Measurements from ENCODE around the gene GCH1. TPM values are rescaled to one million over a fixed set of nuclear protein-coding genes. Genes with fewer than 3 reads are reported as not detected.
"Not testable (repeated sequence)": the region's sequence is repeated elsewhere in the genome, so short reads cannot be mapped to it uniquely, and the experiment has no call there.

GCH1 gene
- total and polyA plus RNA-seq, 4 donors: 3.4 to 4.6 (median 4.1) TPM

DNA sequence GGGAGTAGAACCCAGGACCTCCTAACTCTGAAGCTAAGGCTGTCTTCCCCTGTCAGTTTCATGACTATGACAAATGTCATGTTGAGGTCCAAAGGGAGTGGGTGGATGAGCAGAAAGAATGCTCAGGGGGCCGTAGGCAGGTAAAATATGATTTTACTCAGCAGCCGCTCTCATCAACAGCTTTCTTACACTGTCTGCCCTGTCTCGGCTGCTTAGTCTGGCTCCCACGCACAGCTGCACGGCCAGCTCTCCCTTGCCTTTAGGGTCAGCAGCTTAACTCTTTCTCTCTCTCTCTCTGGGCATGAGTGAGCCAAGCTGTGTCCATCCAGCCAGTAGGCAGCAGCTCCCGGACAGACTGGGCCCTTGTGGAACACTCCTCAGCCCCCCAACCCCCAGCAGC, 95.2 kb downstream of the GCH1 start:
- Histone ChIP-seq H3K9me3 (ENCODE audit: control insufficient read depth, insufficient read depth, low read length) (no peaks in the 10 kb centered on the region), H3K4me3 (ENCODE audit: low read depth, low read length) (no peak overlapping the region), H3K36me3 (ENCODE audit: control insufficient read depth, insufficient read depth, low read length) (no peaks in the 10 kb centered on the region), H3K27me3 (ENCODE audit: control insufficient read depth, insufficient read depth, low read length) (peaks cover 4% of the 10 kb centered on the region), H3K27ac (ENCODE audit: low read depth, low read length) (no peak overlapping the region), H3K4me1 (ENCODE audit: control insufficient read depth, insufficient read depth, low read length) (peaks cover 14% of the 10 kb centered on the region)
- WGBS (ENCODE audit: insufficient coverage): 64% methylated on average over 5 of the region's 6 CpGs
- DNase-seq (ENCODE audit: low read depth in 4 of 6, low spot score in 6 of 6): no peak

GRCh38 chr14:54806616-54807015, 96.0 kb downstream of the GCH1 start:
- no peak for DNase-seq (ENCODE audit: low read depth in 4 of 6, low spot score in 6 of 6)
- no peak overlapping the region for H3K4me3 ChIP-seq (ENCODE audit: low read depth, low read length)
- H3K9me3 ChIP-seq (ENCODE audit: control insufficient read depth, insufficient read depth, low read length): no peaks in the 10 kb centered on the region
- H3K36me3 ChIP-seq (ENCODE audit: control insufficient read depth, insufficient read depth, low read length): no peaks in the 10 kb centered on the region
- H3K4me1 ChIP-seq (ENCODE audit: control insufficient read depth, insufficient read depth, low read length): peaks cover 14% of the 10 kb centered on the region
- WGBS (ENCODE audit: insufficient coverage): 61% methylated on average over 4 of the region's 10 CpGs
- no peak overlapping the region for H3K27ac ChIP-seq (ENCODE audit: low read depth, low read length)
- H3K27me3 ChIP-seq (ENCODE audit: control insufficient read depth, insufficient read depth, low read length): peaks cover 4% of the 10 kb centered on the region

DNA sequence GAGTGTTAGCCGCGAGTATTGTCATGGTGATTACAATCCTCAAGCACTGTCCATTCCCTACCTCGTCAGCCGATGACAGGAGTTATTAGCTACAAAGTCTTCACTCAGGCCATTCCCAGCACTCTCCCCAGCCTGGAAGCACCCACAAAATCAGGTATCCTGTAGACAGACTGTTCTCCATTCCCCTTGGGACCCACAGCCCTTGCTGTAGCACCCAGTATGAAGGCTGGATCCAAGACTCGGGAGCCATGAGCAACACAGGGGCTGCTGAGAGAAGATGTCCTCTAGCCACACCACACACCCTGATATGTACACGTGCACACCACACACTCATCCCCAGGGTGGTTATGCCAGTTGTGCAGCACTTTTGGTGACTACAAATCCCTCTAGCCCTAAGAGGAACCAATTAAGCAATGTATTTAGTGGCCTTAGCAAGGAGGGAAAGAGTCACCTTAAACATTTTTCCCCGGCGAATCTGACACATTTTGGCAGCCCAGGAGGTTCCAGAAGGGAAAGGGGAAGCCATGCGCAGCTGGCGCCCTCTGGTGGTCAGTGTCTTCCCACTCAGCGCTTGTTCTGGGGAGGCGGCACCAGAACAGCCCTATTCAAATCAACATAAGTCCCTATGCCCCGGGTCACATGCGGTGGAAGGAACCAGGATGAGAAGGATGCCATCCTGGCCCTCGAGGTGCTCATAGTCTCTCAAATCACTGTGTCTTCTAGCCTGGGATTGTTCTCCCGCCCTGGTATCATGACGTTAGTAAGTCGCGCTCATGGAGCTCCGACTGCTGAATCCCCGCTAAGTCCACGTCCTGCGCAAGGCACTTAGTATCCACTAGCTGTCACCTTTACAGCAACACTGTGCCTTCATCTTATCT, 96.9 kb downstream of the GCH1 start:
- DNase-seq (ENCODE audit: low read depth in 4 of 6, low spot score in 6 of 6): peak; percentile 63 to 93 (median 72)
- 31% methylated on average over 16 of the region's 23 CpGs for WGBS (ENCODE audit: insufficient coverage)
- Histone ChIP-seq H3K4me3 (ENCODE audit: low read depth, low read length) (no peak overlapping the region), H3K27ac (ENCODE audit: low read depth, low read length) (no peak overlapping the region), H3K9me3 (ENCODE audit: control insufficient read depth, insufficient read depth, low read length) (no peaks in the 10 kb centered on the region), H3K4me1 (ENCODE audit: control insufficient read depth, insufficient read depth, low read length) (peaks cover 14% of the 10 kb centered on the region), H3K27me3 (ENCODE audit: control insufficient read depth, insufficient read depth, low read length) (peaks cover 4% of the 10 kb centered on the region), H3K36me3 (ENCODE audit: control insufficient read depth, insufficient read depth, low read length) (no peaks in the 10 kb centered on the region)

- DNase-seq (ENCODE audit: low read depth in 4 of 6, low spot score in 6 of 6): peak in 1 of 6 donors; percentile 35
- no peaks in the 10 kb centered on the region for H3K9me3 ChIP-seq (ENCODE audit: control insufficient read depth, insufficient read depth, low read length)
- H3K4me1 ChIP-seq (ENCODE audit: control insufficient read depth, insufficient read depth, low read length): peaks cover 14% of the 10 kb centered on the region
- no peak overlapping the region for H3K27ac ChIP-seq (ENCODE audit: low read depth, low read length)
- H3K4me3 ChIP-seq (ENCODE audit: low read depth, low read length): no peak overlapping the region
- no peaks in the 10 kb centered on the region for H3K36me3 ChIP-seq (ENCODE audit: control insufficient read depth, insufficient read depth, low read length)
- peaks cover 4% of the 10 kb centered on the region for H3K27me3 ChIP-seq (ENCODE audit: control insufficient read depth, insufficient read depth, low read length)
- WGBS (ENCODE audit: insufficient coverage): 46% methylated on average over 3 of the region's 6 CpGs
These were observed 97.6 kb downstream of the GCH1 start for GRCh38 chr14:54805070-54805444.

- H3K36me3 ChIP-seq (ENCODE audit: control insufficient read depth, insufficient read depth, low read length): no peaks in the 10 kb centered on the region
- 68% methylated on average over 13 of the region's 16 CpGs for whole genome bisulfite sequencing (ENCODE audit: insufficient coverage)
- peaks cover 4% of the 10 kb centered on the region for H3K27me3 ChIP-seq (ENCODE audit: control insufficient read depth, insufficient read depth, low read length)
- DNase-seq (ENCODE audit: low read depth in 4 of 6, low spot score in 6 of 6): no peak
- no peak overlapping the region for H3K27ac ChIP-seq (ENCODE audit: low read depth, low read length)
- no peaks in the 10 kb centered on the region for H3K9me3 ChIP-seq (ENCODE audit: control insufficient read depth, insufficient read depth, low read length)
- peaks cover 14% of the 10 kb centered on the region for H3K4me1 ChIP-seq (ENCODE audit: control insufficient read depth, insufficient read depth, low read length)
- no peak overlapping the region for H3K4me3 ChIP-seq (ENCODE audit: low read depth, low read length)
These were observed 98.0 kb downstream of the GCH1 start for GRCh38 chr14:54804538-54805041.

- peaks cover 4% of the 10 kb centered on the region for H3K27me3 ChIP-seq (ENCODE audit: control insufficient read depth, insufficient read depth, low read length)
- no peaks in the 10 kb centered on the region for H3K36me3 ChIP-seq (ENCODE audit: control insufficient read depth, insufficient read depth, low read length)
- no peaks in the 10 kb centered on the region for H3K9me3 ChIP-seq (ENCODE audit: control insufficient read depth, insufficient read depth, low read length)
- no peak for DNase-seq (ENCODE audit: low read depth in 4 of 6, low spot score in 6 of 6)
- H3K27ac ChIP-seq (ENCODE audit: low read depth, low read length): no peak overlapping the region
- no peak overlapping the region for H3K4me3 ChIP-seq (ENCODE audit: low read depth, low read length)
- WGBS (ENCODE audit: insufficient coverage): 83% methylated on average over 13 of the region's 13 CpGs
- peaks cover 14% of the 10 kb centered on the region for H3K4me1 ChIP-seq (ENCODE audit: control insufficient read depth, insufficient read depth, low read length)
These were observed 98.6 kb downstream of the GCH1 start for GRCh38 chr14:54803926-54804537.

DNA sequence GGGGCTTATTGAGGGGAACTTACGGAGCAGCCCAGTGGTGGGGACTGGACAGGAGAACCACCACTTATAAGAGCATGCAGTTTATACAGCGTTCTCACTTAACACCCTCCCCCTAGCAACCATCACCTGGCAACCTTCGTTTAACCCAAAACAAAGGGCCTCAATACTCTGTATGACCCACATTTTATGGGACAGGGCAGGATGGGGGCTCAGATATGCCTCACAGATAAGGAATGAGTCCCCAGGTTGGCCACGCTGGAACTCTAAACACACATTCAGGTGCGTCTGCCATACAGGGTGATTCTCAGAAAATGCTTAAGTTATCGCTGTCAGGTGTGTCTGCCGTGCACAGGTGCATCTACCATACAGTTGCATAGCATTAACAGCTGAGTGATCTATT, 99.2 kb downstream of the GCH1 start:
- DNase-seq (ENCODE audit: low read depth in 4 of 6, low spot score in 6 of 6): no peak
- no peaks in the 10 kb centered on the region for H3K36me3 ChIP-seq (ENCODE audit: control insufficient read depth, insufficient read depth, low read length)
- H3K27me3 ChIP-seq (ENCODE audit: control insufficient read depth, insufficient read depth, low read length): peaks cover 4% of the 10 kb centered on the region
- H3K4me1 ChIP-seq (ENCODE audit: control insufficient read depth, insufficient read depth, low read length): peaks cover 14% of the 10 kb centered on the region
- no peaks in the 10 kb centered on the region for H3K9me3 ChIP-seq (ENCODE audit: control insufficient read depth, insufficient read depth, low read length)
- WGBS (ENCODE audit: insufficient coverage): 80% methylated on average over 7 of the region's 7 CpGs
- no peak overlapping the region for H3K27ac ChIP-seq (ENCODE audit: low read depth, low read length)
- H3K4me3 ChIP-seq (ENCODE audit: low read depth, low read length): no peak overlapping the region

DNA sequence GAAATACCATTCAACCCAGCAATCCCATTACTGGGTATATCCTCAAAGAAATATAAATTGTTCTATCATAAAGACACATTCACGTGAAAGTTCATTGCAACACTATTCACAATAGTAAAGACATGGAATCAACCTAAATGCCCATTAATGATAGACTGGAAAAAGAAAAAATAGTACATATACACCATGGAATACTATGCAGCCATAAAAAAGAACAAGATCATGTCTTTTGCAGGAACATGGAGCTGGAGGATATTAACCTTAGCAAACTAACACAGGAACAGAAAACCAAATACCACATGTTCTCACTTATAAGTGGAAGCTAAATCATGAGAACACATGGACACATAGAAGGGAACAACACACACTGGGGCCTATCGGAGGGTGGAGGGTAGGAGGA, 101.1 kb downstream of the GCH1 start:
- H3K4me1 ChIP-seq (ENCODE audit: control insufficient read depth, insufficient read depth, low read length); DNase-seq (ENCODE audit: low read depth in 4 of 6, low spot score in 6 of 6); H3K4me3 ChIP-seq (ENCODE audit: low read depth, low read length); H3K27ac ChIP-seq (ENCODE audit: low read depth, low read length); H3K9me3 ChIP-seq (ENCODE audit: control insufficient read depth, insufficient read depth, low read length); H3K27me3 ChIP-seq (ENCODE audit: control insufficient read depth, insufficient read depth, low read length); H3K36me3 ChIP-seq (ENCODE audit: control insufficient read depth, insufficient read depth, low read length): not testable (repeated sequence)
- WGBS (ENCODE audit: insufficient coverage): no CpG with 5 or more reads among the region's 2 CpGs

DNA sequence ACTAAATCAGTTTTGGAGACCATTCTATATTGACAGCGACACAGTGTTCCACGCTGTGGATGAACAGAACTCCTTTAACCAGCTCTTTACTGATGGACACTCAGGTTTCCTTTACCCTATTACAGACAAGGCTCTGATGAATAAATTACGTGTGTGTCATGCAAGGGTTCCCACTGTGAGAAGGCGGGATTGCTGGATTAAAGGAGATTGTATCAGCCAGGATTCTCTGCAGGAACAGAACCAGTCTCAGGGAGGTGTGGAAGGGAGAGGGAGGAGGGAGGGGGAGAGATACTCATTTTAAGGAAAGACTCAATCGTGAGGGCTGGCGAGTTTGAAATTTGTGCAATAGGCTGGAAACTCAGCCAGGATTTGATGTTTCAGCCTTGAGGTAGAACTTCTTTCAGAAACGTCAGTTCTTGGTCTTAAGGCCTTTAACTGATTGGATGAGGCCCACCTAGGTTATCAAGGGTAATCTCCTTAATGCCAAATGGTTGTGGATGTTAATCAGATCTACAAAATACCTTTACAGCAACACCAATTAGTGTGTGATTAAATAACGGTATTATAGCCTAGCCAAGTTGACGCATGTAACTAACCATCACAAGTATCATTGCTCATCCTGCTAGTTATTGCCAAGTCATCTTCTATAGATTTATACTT, 104.0 kb downstream of the GCH1 start:
- Histone ChIP-seq H3K27ac (ENCODE audit: low read depth, low read length) (no peak overlapping the region), H3K27me3 (ENCODE audit: control insufficient read depth, insufficient read depth, low read length) (peaks cover 2% of the 10 kb centered on the region), H3K36me3 (ENCODE audit: control insufficient read depth, insufficient read depth, low read length) (no peaks in the 10 kb centered on the region), H3K4me1 (ENCODE audit: control insufficient read depth, insufficient read depth, low read length) (no peaks in the 10 kb centered on the region), H3K4me3 (ENCODE audit: low read depth, low read length) (no peak overlapping the region), H3K9me3 (ENCODE audit: control insufficient read depth, insufficient read depth, low read length) (no peaks in the 10 kb centered on the region)
- no peak for DNase-seq (ENCODE audit: low read depth in 4 of 6, low spot score in 6 of 6)
- 74% methylated on average over 6 of the region's 9 CpGs for WGBS (ENCODE audit: insufficient coverage)
